CD8-positive, alpha-beta memory T cell (primary cell): ENCODE measurements around the gene ANK3. TPM values are rescaled to one million over a fixed set of nuclear protein-coding genes. Genes with fewer than 3 reads are reported as not detected.

Experiments used
- CTCF ChIA-PET: fragments of 350-600 bp; sonication (Branson Sonifier 250); formaldehyde crosslinking; loops from one replicate; lab custom pipeline; 2021; ENCODE audit warnings: antibody characterized with exemption; lab: Charles Lee
- POLR2A ChIA-PET: fragments of 350-600 bp; sonication (Branson Sonifier 250); formaldehyde crosslinking; loops from one replicate; lab custom pipeline; 2021; ENCODE audit warnings: antibody characterized with exemption; lab: Charles Lee
- DNase-seq, 5 donors: peaks; one replicate each; pipeline versions ENCODE4 v3.0.0 to v3.0.0-alpha.2; 2020 to 2022; ENCODE audit warnings: mixed read lengths in 1 of 5
- H3K27ac ChIP-seq: one replicate; pipeline ENCODE4 v1.7.0; 2013; ENCODE audit warnings: low read depth, mild to moderate bottlenecking, low read length, moderate library complexity
- H3K27me3 ChIP-seq: 2 replicates; pipeline ENCODE4 v1.7.0; 2013; ENCODE audit warnings: low read length, mild to moderate bottlenecking; ENCODE audit not compliant: insufficient read depth, poor library complexity, severe bottlenecking
- H3K36me3 ChIP-seq: 2 replicates; pipeline ENCODE4 v1.7.0; 2013; ENCODE audit warnings: mild to moderate bottlenecking, low read length, moderate library complexity; ENCODE audit not compliant: insufficient read depth
- H3K4me1 ChIP-seq: 2 replicates; pipeline ENCODE4 v1.7.0; 2013; ENCODE audit warnings: mild to moderate bottlenecking, low read length, moderate library complexity; ENCODE audit not compliant: insufficient read depth
- H3K4me3 ChIP-seq: 2 replicates; pipeline ENCODE4 v1.7.0; 2013; ENCODE audit warnings: mild to moderate bottlenecking, low read length
- H3K9me3 ChIP-seq: 2 replicates; pipeline ENCODE4 v1.7.0; 2013; ENCODE audit warnings: mild to moderate bottlenecking, low read length
- H3K27ac Mint-ChIP-seq, 8 donors: one replicate each; pipeline ENCODE4 v1.8.0; 2020 to 2021; ENCODE audit warnings: mixed read lengths in 8 of 8, mild to moderate bottlenecking in 6 of 8, inconsistent platforms in 3 of 8, moderate library complexity in 3 of 8
- H3K27me3 Mint-ChIP-seq, 2 donors: one replicate each; pipeline ENCODE4 v1.8.0; 2020 to 2021; ENCODE audit warnings: mixed read lengths in 2 of 2, mild to moderate bottlenecking in 1 of 2, moderate library complexity in 1 of 2
- H3K36me3 Mint-ChIP-seq, 3 donors: one replicate each; pipeline ENCODE4 v1.8.0; 2020 to 2021; ENCODE audit warnings: mixed read lengths in 3 of 3, inconsistent platforms in 1 of 3, mild to moderate bottlenecking in 1 of 3
- H3K4me1 Mint-ChIP-seq, 3 donors: one replicate each; pipeline ENCODE4 v1.8.0; 2020 to 2021; ENCODE audit warnings: mixed read lengths in 3 of 3, inconsistent platforms in 1 of 3, mild to moderate bottlenecking in 1 of 3
- H3K4me3 Mint-ChIP-seq, 7 donors: one replicate each; pipeline ENCODE4 v1.8.0; 2020 to 2021; ENCODE audit warnings: mixed read lengths in 7 of 7, mild to moderate bottlenecking in 6 of 7, moderate library complexity in 4 of 7, inconsistent platforms in 2 of 7
- H3K9me3 Mint-ChIP-seq, 5 donors: one replicate each; pipeline ENCODE4 v1.8.0; 2020 to 2022; ENCODE audit warnings: mixed read lengths in 5 of 5, mild to moderate bottlenecking in 3 of 5, moderate library complexity in 2 of 5, inconsistent platforms in 1 of 5
- polyA plus RNA-seq: library from polyadenylated mRNA; unstranded; fragments of 300-500 nt; fragmentation: Illumina TruSeq; gene quantifications from one replicate; pipeline ENCODE4 v1.2.3, GENCODE V29; 2021
- total RNA-seq, 2 experiments: library from RNA; stranded (reverse); gene quantifications; one replicate each; pipeline ENCODE4 v1.2.3, GENCODE V29; 2021

ANK3 gene
- total and polyA plus RNA-seq, 3 experiments from 2014 or later = 10.2 to 12.8 (median 11.8) TPM

- H3K9me3 Mint-ChIP-seq = no peaks in the 10 kb centered on the region
- H3K9me3 ChIP-seq = no peaks in the 10 kb centered on the region
- ChIA-PET CTCF (no interaction called here), POLR2A (no interaction called here)
- H3K27me3 Mint-ChIP-seq = no peaks in the 10 kb centered on the region
- no peaks in the 10 kb centered on the region for H3K36me3 ChIP-seq
- H3K27ac ChIP-seq = no peak overlapping the region
- peaks cover 0 to 1% (median 0%) of the 10 kb centered on the region in 3 donors for H3K36me3 Mint-ChIP-seq
- no peak overlapping the region for H3K4me3 Mint-ChIP-seq
- H3K4me1 Mint-ChIP-seq = peaks cover 0 to 39% (median 13%) of the 10 kb centered on the region in 3 donors
- DNase-seq = no peak
- H3K4me3 ChIP-seq = no peak overlapping the region
- H3K4me1 ChIP-seq = no peaks in the 10 kb centered on the region
- no peak overlapping the region for H3K27ac Mint-ChIP-seq
- H3K27me3 ChIP-seq = no peaks in the 10 kb centered on the region
Observed at GRCh38 chr10:60396766-60397165, 7.1 kb upstream of the ANK3 start.

- Histone ChIP-seq H3K27me3 (no peaks in the 10 kb centered on the region), H3K36me3 (no peaks in the 10 kb centered on the region), H3K4me3 (no peak overlapping the region), H3K4me1 (no peaks in the 10 kb centered on the region), H3K27ac (no peak overlapping the region), H3K9me3 (no peaks in the 10 kb centered on the region)
- Mint-ChIP-seq H3K9me3 (no peaks in the 10 kb centered on the region), H3K27me3 (no peaks in the 10 kb centered on the region), H3K36me3 (peaks cover 0 to 4% (median 0%) of the 10 kb centered on the region in 3 donors), H3K4me1 (peaks cover 0 to 33% (median 11%) of the 10 kb centered on the region in 3 donors), H3K27ac (no peak overlapping the region), H3K4me3 (no peak overlapping the region)
- ChIA-PET CTCF (no interaction called here), POLR2A (no interaction called here)
- DNase-seq = no peak
Observed at GRCh38 chr10:60395711-60396110, 6.0 kb upstream of the ANK3 start.

GRCh38 chr10:60394446-60394845 lies 4.8 kb upstream of the ANK3 start:
- Mint-ChIP-seq H3K36me3 (peaks cover 0 to 4% (median 0%) of the 10 kb centered on the region in 3 donors), H3K27me3 (no peaks in the 10 kb centered on the region), H3K4me1 (peaks cover 0 to 32% (median 11%) of the 10 kb centered on the region in 3 donors), H3K4me3 (no peak overlapping the region), H3K27ac (peak overlapping the region in 1 of 8 donors; percentile 29), H3K9me3 (no peaks in the 10 kb centered on the region)
- ChIA-PET CTCF (no interaction called here), POLR2A (no interaction called here)
- no peaks in the 10 kb centered on the region for H3K27me3 ChIP-seq
- no peaks in the 10 kb centered on the region for H3K36me3 ChIP-seq
- no peaks in the 10 kb centered on the region for H3K9me3 ChIP-seq
- H3K4me1 ChIP-seq = no peaks in the 10 kb centered on the region
- no peak overlapping the region for H3K27ac ChIP-seq
- H3K4me3 ChIP-seq = no peak overlapping the region
- DNase-seq = no peak

- H3K27me3 Mint-ChIP-seq = peaks cover 0 to 2% of the 10 kb centered on the region in 2 donors
Observed at GRCh38 chr10:60390224-60390626, 550 bp upstream of the ANK3 start.

GRCh38 chr10:60388709-60389301 lies 870 bp downstream of the ANK3 start:
- Histone ChIP-seq H3K4me1 (no peaks in the 10 kb centered on the region), H3K4me3 (no peak overlapping the region), H3K27ac (no peak overlapping the region), H3K9me3 (no peaks in the 10 kb centered on the region), H3K36me3 (no peaks in the 10 kb centered on the region), H3K27me3 (no peaks in the 10 kb centered on the region)
- no peak for DNase-seq
- CTCF ChIA-PET = no interaction called here
- Mint-ChIP-seq H3K9me3 (no peaks in the 10 kb centered on the region), H3K27ac (peak overlapping the region in 1 of 8 donors; percentile 24), H3K27me3 (peaks cover 0 to 3% of the 10 kb centered on the region in 2 donors), H3K4me1 (peaks cover 0 to 4% (median 4%) of the 10 kb centered on the region in 3 donors), H3K36me3 (peaks cover 0 to 6% (median 0%) of the 10 kb centered on the region in 3 donors), H3K4me3 (no peak overlapping the region)
- POLR2A ChIA-PET = no interaction called here

More at GRCh38 chr10:60390224-60390626, 550 bp upstream of the ANK3 start:
- no peaks in the 10 kb centered on the region for H3K27me3 ChIP-seq
- Mint-ChIP-seq H3K4me3 (no peak overlapping the region), H3K36me3 (peaks cover 0 to 6% (median 0%) of the 10 kb centered on the region in 3 donors), H3K9me3 (no peaks in the 10 kb centered on the region), H3K27ac (no peak overlapping the region), H3K4me1 (peaks cover 0 to 16% (median 9%) of the 10 kb centered on the region in 3 donors)
- H3K4me3 ChIP-seq = no peak overlapping the region
- H3K36me3 ChIP-seq = no peaks in the 10 kb centered on the region
- POLR2A ChIA-PET = no interaction called here
- H3K27ac ChIP-seq = no peak overlapping the region
- no peaks in the 10 kb centered on the region for H3K4me1 ChIP-seq
- H3K9me3 ChIP-seq = no peaks in the 10 kb centered on the region
- DNase-seq = no peak
- CTCF ChIA-PET = no interaction called here

GRCh38 chr10:60388116-60388625 lies 1.5 kb downstream of the ANK3 start:
- Mint-ChIP-seq H3K9me3 (no peaks in the 10 kb centered on the region), H3K27me3 (peaks cover 0 to 3% of the 10 kb centered on the region in 2 donors), H3K27ac (peak overlapping the region in 1 of 8 donors; percentile 24), H3K4me1 (peaks cover 0 to 4% (median 3%) of the 10 kb centered on the region in 3 donors), H3K36me3 (peaks cover 0 to 6% (median 0%) of the 10 kb centered on the region in 3 donors), H3K4me3 (no peak overlapping the region)
- ChIA-PET CTCF (no interaction called here), POLR2A (no interaction called here)
- Histone ChIP-seq H3K36me3 (no peaks in the 10 kb centered on the region), H3K4me1 (no peaks in the 10 kb centered on the region), H3K9me3 (no peaks in the 10 kb centered on the region), H3K27ac (no peak overlapping the region), H3K4me3 (no peak overlapping the region), H3K27me3 (no peaks in the 10 kb centered on the region)
- no peak for DNase-seq

GRCh38 chr10:60387531-60387930 lies 2.1 kb downstream of the ANK3 start:
- H3K4me1 Mint-ChIP-seq = peaks cover 0 to 5% (median 4%) of the 10 kb centered on the region in 3 donors
- H3K36me3 Mint-ChIP-seq = peaks cover 0 to 5% (median 0%) of the 10 kb centered on the region in 3 donors
- H3K4me1 ChIP-seq = no peaks in the 10 kb centered on the region
- CTCF ChIA-PET = no interaction called here
- DNase-seq = no peak
- no peaks in the 10 kb centered on the region for H3K9me3 ChIP-seq
- H3K4me3 Mint-ChIP-seq = no peak overlapping the region
- H3K27me3 ChIP-seq = no peaks in the 10 kb centered on the region
- no peaks in the 10 kb centered on the region for H3K36me3 ChIP-seq
- no peaks in the 10 kb centered on the region for H3K9me3 Mint-ChIP-seq
- no peak overlapping the region for H3K27ac ChIP-seq
- peaks cover 0 to 3% of the 10 kb centered on the region in 2 donors for H3K27me3 Mint-ChIP-seq
- H3K27ac Mint-ChIP-seq = no peak overlapping the region
- no peak overlapping the region for H3K4me3 ChIP-seq
- POLR2A ChIA-PET = no interaction called here

GRCh38 chr10:60385399-60385738 lies 4.3 kb downstream of the ANK3 start:
- H3K9me3 ChIP-seq = no peaks in the 10 kb centered on the region
- peaks cover 0 to 3% of the 10 kb centered on the region in 2 donors for H3K27me3 Mint-ChIP-seq
- CTCF ChIA-PET = no interaction called here
- peaks cover 0 to 2% (median 0%) of the 10 kb centered on the region in 3 donors for H3K36me3 Mint-ChIP-seq
- no peak for DNase-seq
- H3K4me1 ChIP-seq = no peaks in the 10 kb centered on the region
- H3K9me3 Mint-ChIP-seq = no peaks in the 10 kb centered on the region
- H3K4me3 Mint-ChIP-seq = no peak overlapping the region
- H3K4me1 Mint-ChIP-seq = peaks cover 0 to 5% (median 4%) of the 10 kb centered on the region in 3 donors
- no peaks in the 10 kb centered on the region for H3K36me3 ChIP-seq
- H3K4me3 ChIP-seq = no peak overlapping the region
- H3K27ac Mint-ChIP-seq = no peak overlapping the region
- H3K27ac ChIP-seq = no peak overlapping the region
- POLR2A ChIA-PET = no interaction called here
- no peaks in the 10 kb centered on the region for H3K27me3 ChIP-seq
